Fibroblast of villous mesenchyme (primary cell): ENCODE data around the gene UBC. TPM values are rescaled to one million over a fixed set of nuclear protein-coding genes. Genes with fewer than 3 reads are reported as not detected.
A peak's percentile ranks its signal among the peaks of the same experiment; 100 is the strongest.
"Not testable (repeated sequence)": the region's sequence is repeated elsewhere in the genome, so short reads cannot be mapped to it uniquely, and the experiment has no call there.

ENCODE experiments used
- DNase-seq: peaks from one replicate; pipeline ENCODE4 v3.0.0-alpha.2; 2010; ENCODE audit warnings: low read depth
- H3K4me3 ChIP-seq: 2 replicates; pipeline ENCODE4 v1.5.1; 2011; ENCODE audit warnings: low read depth, mild to moderate bottlenecking, low read length
- CTCF ChIP-seq: IDR thresholded peaks from 2 replicates; pipeline ENCODE4 v1.5.1; 2012; ENCODE audit warnings: low read depth, mild to moderate bottlenecking, low read length; ENCODE audit not compliant: insufficient read depth
- total RNA-seq: library from RNA; depleted of rRNA; stranded (reverse); fragments of >200 nt; gene quantifications from 2 replicates; pipeline ENCODE4 v1.2.3, GENCODE V29; 2012

UBC gene
- total RNA-seq, 1 donor = 1,520 TPM

- peak; percentile 88 for DNase-seq
- no peak for TF ChIP-seq CTCF
- H3K4me3 ChIP-seq = peak overlapping the region; percentile 70
Measured at GRCh38 chr12:124927201-124928094, 13.0 kb upstream of the UBC start.

- not testable (repeated sequence) for DNase-seq, H3K4me3 ChIP-seq
Measured at GRCh38 chr12:124925782-124926181, 11.3 kb upstream of the UBC start.

- no peak for TF ChIP-seq CTCF
- DNase-seq = no peak
Measured at GRCh38 chr12:124925117-124925516, 10.7 kb upstream of the UBC start.

GRCh38 chr12:124923905-124924734, 9.7 kb upstream of the UBC start:
- peak; percentile 94 for DNase-seq
- no peak for TF ChIP-seq CTCF
- peak overlapping the region; percentile 2 for H3K4me3 ChIP-seq

More at GRCh38 chr12:124925117-124925516, 10.7 kb upstream of the UBC start:
- no peak overlapping the region for H3K4me3 ChIP-seq

- TF ChIP-seq CTCF = no peak
- DNase-seq = peak; percentile 67
Measured at GRCh38 chr12:124921200-124922031, 7.0 kb upstream of the UBC start.

GRCh38 chr12:124920353-124920935, 6.0 kb upstream of the UBC start:
- TF ChIP-seq CTCF = no peak
- no peak overlapping the region for H3K4me3 ChIP-seq
- no peak for DNase-seq

More at GRCh38 chr12:124921200-124922031, 7.0 kb upstream of the UBC start:
- peak overlapping the region; percentile 54 for H3K4me3 ChIP-seq
